H1 (cell line): ENCODE measurements around the gene CST9L. TPM values are rescaled to one million over a fixed set of nuclear protein-coding genes. Genes with fewer than 3 reads are reported as not detected.

Source experiments
- CBX5 ChIP-seq: fragments of 300-800, 300-1000 bp; sonication (generic); IDR thresholded peaks from 2 replicates; pipeline ENCODE4 v1.7.1; 2016; ENCODE audit warnings: antibody characterized with exemption, low read length, low read depth
- CHD7 ChIP-seq: fragments of 300-600 bp; sonication (generic); IDR thresholded peaks from 2 replicates; pipeline ENCODE4 v1.7.1; 2012; ENCODE audit warnings: low read length, moderate library complexity, mild to moderate bottlenecking, inconsistent platforms; ENCODE audit not compliant: insufficient replicate concordance
- FOSL1 ChIP-seq: IDR thresholded peaks from 2 replicates; pipeline ENCODE4 v1.6.1; 2011; ENCODE audit warnings: mild to moderate bottlenecking, low read depth, low read length, moderate library complexity; ENCODE audit not compliant: insufficient read depth
- NANOG ChIP-seq: IDR thresholded peaks from 2 replicates; pipeline ENCODE4 v1.6.1; 2011; ENCODE audit warnings: low read length, low read depth, mild to moderate bottlenecking, inconsistent platforms; ENCODE audit not compliant: insufficient read depth, poor library complexity, severe bottlenecking
- RFX5 ChIP-seq: IDR thresholded peaks from 2 replicates; pipeline ENCODE4 v1.6.1; 2011; ENCODE audit warnings: low read depth, low read length, improper control_type of control experiment, borderline replicate concordance
- polyA plus RNA-seq, 7 experiments: library from polyadenylated mRNA; depleted of rRNA in 3 of 7; stranded (reverse) in 5 of 7; unstranded in 2 of 7; fragments of >200 nt in 5 of 7; fragments of 200-250 nt in 2 of 7; gene quantifications; 1 replicate in 5 of 7; 2 replicates in 1 of 7; 4 replicates in 1 of 7; pipeline versions ENCODE4 v1.2.1 to v1.2.3, GENCODE V29; 2011 to 2013; ENCODE audit warnings: missing spikeins in 2 of 7, mixed read lengths in 2 of 7
- total RNA-seq: library from RNA; stranded (reverse); fragmentation: NEBNext Ultra II Directional; extraction: Animal tissue kit (Norgen Biotek cat#: 25700); gene quantifications from 2 replicates; pipeline ENCODE4 v1.2.1, GENCODE V29; 2021

CST9L gene
- total and polyA plus RNA-seq, 2 of the 8 experiments (the other 6 are each of a cell fraction or from before 2014, with no cell fraction given): not detected

- TF ChIP-seq CHD7 (no peak), NANOG (no peak), CBX5 (no peak), FOSL1 (no peak), RFX5 (no peak)
These were observed 5.5 kb downstream of the CST9L start (continued) for GRCh38 chr20:23562721-23563342.
